ENCODE measurements around the gene CHAF1B. TPM values are rescaled to one million over a fixed set of nuclear protein-coding genes. Genes with fewer than 3 reads are reported as not detected.

The CHAF1B gene
- total and polyA plus RNA-seq, 10 of the 15 experiments (the other 5 are each of a cell fraction or from before 2014, with no cell fraction given): 5.9 to 31.5 (median 17.3) TPM

GRCh38 chr21:36446301-36446700 lies 61.1 kb downstream of the CHAF1B start:
- TF ChIP-seq POLR2AphosphoS2 (IDR thresholded peaks at IDR 0.05; ENCODE audit: low read depth, low read length) (no peak), BRCA1 (IDR thresholded peaks at IDR 0.05; ENCODE audit: low read depth, low read length) (no peak), MLLT1 (IDR thresholded peaks at IDR 0.05) (no peak), CBFB (IDR thresholded peaks at IDR 0.05; ENCODE audit: low read depth) (no peak), ZBTB33 (IDR thresholded peaks at IDR 0.05) (no peak), ESRRA (IDR thresholded peaks at IDR 0.05; ENCODE audit: low read length) (no peak)
- intact Hi-C loops (cut with micrococcal nuclease; ENCODE audit: unreplicated experiment) (no loop called here), in situ Hi-C loops (cut with MboI) (no loop called here)
- ChIA-PET CTCF (interaction anchor here (1.0 kb wide), 1 partner anchor 24 kb away, joined by 3 read pairs; no protein-coding TSS in a partner anchor), SMC1A (ENCODE audit: uncharacterized antibody, unreplicated experiment) (interaction anchor here (2.0 kb wide), 1 partner anchor 17 kb away, joined by 7 read pairs; no protein-coding TSS in a partner anchor), POLR2A (no interaction called here), RAD21 (ENCODE audit: unreplicated experiment) (no interaction called here)
- Histone ChIP-seq H2AFZ (ENCODE audit: control insufficient read depth, low read depth, low read length) (no peak overlapping the region), H4K20me1 (ENCODE audit: control insufficient read depth, insufficient read depth) (no peaks in the 10 kb centered on the region), H3K9ac (ENCODE audit: control insufficient read depth, insufficient read depth, low read length) (no peak overlapping the region), H3K36me3 (ENCODE audit: control insufficient read depth in 2 of 2, insufficient read depth in 2 of 2, low read length in 1 of 2) (no peaks in the 10 kb centered on the region), H3K27ac (ENCODE audit: control insufficient read depth, insufficient read depth) (no peak overlapping the region), H3K9me3 (replicated peaks; ENCODE audit: control insufficient read depth, insufficient read depth, low read length) (no peaks in the 10 kb centered on the region), H3K4me1 (ENCODE audit: control insufficient read depth, insufficient read depth, low read length) (no peaks in the 10 kb centered on the region), H3K27me3 (replicated peaks in 1 of 2; ENCODE audit: control insufficient read depth in 2 of 2, insufficient read depth in 2 of 2, low read length in 1 of 2) (no peaks in the 10 kb centered on the region), H3K4me3 (no peak overlapping the region), H3K4me2 (ENCODE audit: control insufficient read depth, insufficient read depth) (no peak overlapping the region), H3K79me2 (ENCODE audit: control insufficient read depth, insufficient read depth, low read length) (no peaks in the 10 kb centered on the region)
- DNase-seq (ENCODE audit: low read depth, low spot score): no peak
- no TSS peak for BruUV-seq (replicated peaks)
- WGBS (ENCODE audit: insufficient coverage, insufficient replicate concordance, low lambda C conversion rate, missing lambda C conversion rate): 62% methylated on average over 10 of the region's 10 CpGs
- no peak for FAIRE-seq
- no peak for ATAC-seq

Data from GM12878 (cell line).